Measurements from ENCODE around the gene NHS.

The NHS gene

GRCh38 chrX:17689971-17690409, 315.0 kb downstream of the NHS start:
- peak; percentile 36 for DNase-seq

- DNase-seq, result peak; percentile 5
Observed at GRCh38 chrX:17692709-17693346, 317.8 kb downstream of the NHS start.

- DNase-seq, result no peak
Observed at GRCh38 chrX:17697191-17697590, 322.2 kb downstream of the NHS start.

GRCh38 chrX:17700976-17701375, 326.0 kb downstream of the NHS start:
- no peak for DNase-seq

GRCh38 chrX:17703201-17703600, 328.2 kb downstream of the NHS start:
- no peak for DNase-seq

GRCh38 chrX:17705211-17705610, 330.2 kb downstream of the NHS start:
- DNase-seq, result no peak

- peak; percentile 40 for DNase-seq
Observed at GRCh38 chrX:17706676-17707075, 331.7 kb downstream of the NHS start.

GRCh38 chrX:17707731-17708130, 332.7 kb downstream of the NHS start:
- DNase-seq, result no peak

GRCh38 chrX:17710871-17711301, 335.9 kb downstream of the NHS start:
- DNase-seq, result no peak

- DNase-seq, result no peak
Observed at GRCh38 chrX:17713288-17713687, 338.3 kb downstream of the NHS start.

GRCh38 chrX:17718649-17719165, 343.7 kb downstream of the NHS start:
- no peak for DNase-seq

GRCh38 chrX:17719711-17720110, 344.7 kb downstream of the NHS start:
- no peak for DNase-seq

GRCh38 chrX:17721715-17722114, 346.7 kb downstream of the NHS start:
- no peak for DNase-seq

- DNase-seq, result no peak
Observed at GRCh38 chrX:17725181-17725580, 350.2 kb downstream of the NHS start.

- no peak for DNase-seq
Observed at GRCh38 chrX:17732138-17732783, 357.3 kb downstream of the NHS start.

- no peak for DNase-seq
Observed at GRCh38 chrX:17735406-17735805, 360.4 kb downstream of the NHS start.

GRCh38 chrX:17736478-17736855, 361.5 kb downstream of the NHS start:
- DNase-seq, result no peak

GRCh38 chrX:17736856-17737709, 362.1 kb downstream of the NHS start, which contains the start of gene SCML1:
SCML1 (plus strand) TSS chrX:17737493; CDS start chrX:17744187, 6,694 bp downstream.
- DNase-seq, result peak; percentile 80

- DNase-seq, result no peak
Observed at GRCh38 chrX:17737710-17737985, 362.6 kb downstream of the NHS start.

GRCh38 chrX:17737986-17738713, 363.1 kb downstream of the NHS start:
- peak; percentile 0 for DNase-seq

- DNase-seq, result no peak
Observed at GRCh38 chrX:17738737-17739535, 363.9 kb downstream of the NHS start.

Measured in kidney glomerular epithelial cell (primary cell).